GM21390 (cell line): ENCODE measurements around the gene KIF21B.
"Not testable (repeated sequence)": the region's sequence is repeated elsewhere in the genome, so short reads cannot be mapped to it uniquely, and the experiment has no call there.

Source experiments
- ATAC-seq: cut with Tn5 transposase; IDR thresholded peaks from one replicate; pipeline ENCODE4 v1.9.1; 2021; ENCODE audit not compliant: unreplicated experiment

KIF21B gene

DNA sequence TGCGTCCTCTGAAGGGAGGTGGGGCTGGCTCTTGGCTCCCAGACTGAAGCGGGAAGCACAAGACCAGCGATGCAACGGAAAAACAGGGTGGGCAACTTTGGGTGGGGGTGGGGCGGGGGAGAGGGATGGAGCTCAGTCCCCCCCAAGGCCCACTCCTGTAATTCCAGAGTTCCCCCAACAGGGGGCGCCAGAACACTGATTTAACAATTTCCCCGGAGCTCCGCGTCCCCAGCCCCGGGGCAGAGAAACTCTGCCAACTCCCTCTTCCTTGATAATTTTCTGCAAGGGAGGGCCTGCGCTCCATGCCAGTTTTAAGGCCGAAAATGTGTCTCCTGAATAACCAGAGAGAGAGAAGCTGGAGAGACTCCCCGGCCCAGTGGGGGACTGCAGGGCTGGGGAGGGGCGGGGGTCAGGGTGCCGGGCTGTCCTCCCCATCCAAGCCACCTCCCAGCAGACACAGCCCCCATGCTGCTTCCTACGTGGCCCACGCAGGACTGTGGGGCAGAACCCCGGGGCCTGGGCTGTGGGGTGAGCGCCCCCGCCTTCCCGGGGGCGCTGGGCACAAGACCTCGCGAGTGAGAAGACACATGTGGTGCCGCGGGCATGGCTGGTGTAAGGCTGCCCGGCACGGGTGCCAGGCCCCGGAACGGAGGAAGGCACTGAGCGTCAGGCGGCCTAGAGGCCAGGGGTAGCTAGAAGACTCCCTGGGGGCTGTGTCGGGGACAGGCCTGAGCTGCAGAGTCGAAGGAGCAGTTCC lies 51.4 kb downstream of the KIF21B start:
- ATAC-seq: no peak

GRCh38 chr1:200971428-200971903 lies 52.0 kb downstream of the KIF21B start:
- ATAC-seq: no peak

DNA sequence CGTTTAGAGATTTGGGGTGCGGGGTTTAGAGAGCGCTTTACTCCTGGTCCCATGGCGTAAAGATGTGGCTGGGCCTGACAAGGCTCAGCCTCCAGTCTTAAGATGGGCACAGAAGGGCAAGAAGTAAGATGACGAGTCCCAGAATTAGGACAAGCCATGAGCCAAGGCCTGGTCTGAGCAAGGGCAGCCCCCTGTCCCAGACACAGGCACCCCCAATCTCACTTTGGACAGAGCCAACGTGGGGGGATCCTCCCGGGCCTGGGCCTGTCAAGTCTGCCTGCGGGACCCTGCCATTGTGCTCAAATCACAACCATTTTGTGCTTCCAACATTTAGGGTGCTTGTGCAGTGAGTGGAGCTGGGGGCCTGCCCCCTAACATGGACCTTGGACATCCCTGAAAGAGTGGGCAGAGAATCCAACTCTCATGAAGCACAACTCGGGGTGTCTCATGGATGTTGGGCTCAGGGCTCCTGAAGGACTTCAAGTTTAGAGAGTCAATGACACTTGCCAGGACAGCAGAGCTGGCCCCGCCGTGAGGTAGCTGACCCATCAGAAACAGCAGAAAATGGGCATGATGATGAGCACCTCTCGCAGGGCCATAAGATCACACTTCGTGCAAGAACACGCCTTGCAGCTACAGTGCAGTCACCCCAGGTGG lies 52.6 kb downstream of the KIF21B start:
- no peak for ATAC-seq

DNA sequence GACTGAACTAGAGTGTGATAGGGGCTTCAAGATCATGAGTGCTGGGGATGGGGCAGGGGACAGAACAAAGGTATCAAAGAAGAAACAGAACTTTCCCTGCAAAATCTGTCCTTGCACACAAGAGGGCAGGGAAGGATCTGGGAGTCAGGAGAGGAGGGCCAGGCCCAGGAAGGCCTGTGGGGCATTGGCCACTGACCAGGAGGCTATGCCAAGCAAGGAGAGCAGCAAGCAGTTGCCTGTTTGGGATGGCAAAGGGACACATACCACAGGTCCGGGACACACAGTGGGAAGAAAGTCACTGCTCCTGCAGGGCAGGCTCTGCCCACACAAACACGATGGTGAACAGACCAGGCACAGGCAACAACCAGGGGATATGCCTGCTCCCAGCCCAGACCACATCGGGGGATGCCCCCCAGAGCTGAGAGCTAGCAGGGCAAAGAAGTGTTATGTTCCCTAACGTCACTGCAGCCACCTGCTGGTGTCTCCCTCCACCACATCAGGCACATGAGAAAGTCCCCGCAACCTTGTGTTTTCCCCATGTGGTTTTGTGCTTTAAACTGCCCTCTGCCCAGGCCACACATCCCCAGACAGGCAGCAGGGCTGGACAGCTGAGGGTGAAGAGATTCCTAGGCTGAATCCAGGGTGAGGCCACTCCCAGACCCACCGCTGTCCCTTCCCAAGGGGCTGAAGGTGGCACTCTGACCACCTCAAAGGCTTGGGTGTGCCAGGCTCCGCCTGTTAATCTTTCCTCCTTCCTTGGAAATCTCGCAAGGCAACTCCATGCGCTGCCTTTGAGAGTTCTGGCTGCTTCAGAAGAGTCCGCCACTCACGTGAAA lies 53.6 kb downstream of the KIF21B start:
- peak; percentile 76 for ATAC-seq

DNA sequence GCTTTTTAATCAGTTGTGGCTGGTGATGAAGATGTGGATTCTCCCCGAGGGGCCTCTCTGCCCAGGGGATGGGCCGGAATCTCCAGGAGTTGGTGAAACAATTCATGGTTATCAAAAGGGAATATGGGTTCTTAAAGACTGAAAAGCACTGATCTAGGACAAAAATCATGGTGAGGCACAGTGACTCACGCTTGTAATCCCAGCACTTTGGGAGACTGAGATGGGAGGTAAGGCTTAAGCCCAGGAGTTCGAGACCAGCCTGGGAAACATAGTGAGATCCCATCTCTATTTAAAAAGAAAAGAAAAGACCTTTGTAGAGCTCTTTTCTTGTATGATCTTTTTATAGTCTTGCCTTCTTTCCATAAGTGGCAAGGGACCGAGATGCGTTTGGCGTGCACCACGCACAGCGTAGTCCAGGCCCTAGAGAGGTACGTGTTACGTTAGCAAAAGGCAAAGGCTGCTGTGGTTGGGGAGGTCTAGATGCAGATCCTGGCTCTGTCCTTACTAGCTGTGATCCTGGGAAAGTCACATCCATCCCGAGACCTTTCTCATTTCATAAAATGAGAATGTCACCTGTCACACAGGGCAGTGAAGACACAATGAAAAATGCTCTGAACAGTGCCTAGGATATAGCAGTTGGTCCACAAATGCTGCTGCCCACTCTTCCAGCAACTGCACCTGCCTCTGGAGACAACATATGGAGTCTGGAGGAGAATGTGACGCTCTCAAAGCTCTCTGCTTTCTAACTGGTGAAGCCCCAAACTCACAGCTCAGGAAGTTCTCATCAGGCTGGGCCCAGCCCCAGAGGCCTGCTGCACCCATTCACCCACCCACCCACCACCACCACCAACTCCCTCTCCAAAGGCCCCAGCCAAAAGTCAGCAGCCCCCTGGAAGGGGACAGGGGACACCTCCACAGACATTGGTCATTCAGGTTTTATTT lies 54.8 kb downstream of the KIF21B start:
- ATAC-seq: no peak

DNA sequence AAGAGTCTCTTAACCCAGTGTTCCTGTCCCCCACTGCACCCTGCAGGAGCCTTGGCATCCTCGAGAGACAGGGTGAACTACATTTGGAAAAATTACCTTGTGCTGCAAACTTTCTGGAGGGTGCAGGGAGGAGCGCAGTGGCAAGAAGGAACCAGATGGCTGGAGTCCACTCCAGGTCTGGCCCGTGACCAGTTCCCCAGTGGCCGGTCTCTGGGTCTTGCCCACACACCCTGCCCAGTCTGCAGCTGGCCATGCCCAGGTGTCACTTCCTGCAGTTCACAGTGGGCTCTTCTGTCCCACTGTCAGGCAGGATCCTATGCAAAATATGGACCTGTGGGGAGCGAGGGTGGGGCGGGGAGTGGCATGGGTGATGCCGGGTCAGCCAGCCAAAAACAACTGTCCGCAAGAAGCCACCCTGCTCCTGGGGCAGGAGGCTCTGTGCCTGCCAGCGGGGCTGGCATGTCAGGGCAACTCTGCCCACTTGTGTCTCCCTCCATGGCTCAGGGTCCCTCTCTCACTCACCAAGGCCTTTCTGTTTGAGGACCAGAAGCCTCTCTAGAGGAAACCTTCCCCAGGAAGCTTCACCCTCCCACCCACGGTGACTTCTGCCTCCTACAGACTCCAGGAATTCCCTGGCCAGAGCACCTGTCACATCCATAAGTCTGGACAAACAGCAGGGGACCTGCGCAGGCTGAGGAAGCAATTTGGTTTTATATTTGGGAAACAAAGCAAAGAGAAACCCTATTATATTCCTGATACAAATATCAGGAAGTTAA lies 55.6 kb downstream of the KIF21B start:
- ATAC-seq: no peak

GRCh38 chr1:200966934-200967333 lies 56.6 kb downstream of the KIF21B start:
- ATAC-seq: no peak

DNA sequence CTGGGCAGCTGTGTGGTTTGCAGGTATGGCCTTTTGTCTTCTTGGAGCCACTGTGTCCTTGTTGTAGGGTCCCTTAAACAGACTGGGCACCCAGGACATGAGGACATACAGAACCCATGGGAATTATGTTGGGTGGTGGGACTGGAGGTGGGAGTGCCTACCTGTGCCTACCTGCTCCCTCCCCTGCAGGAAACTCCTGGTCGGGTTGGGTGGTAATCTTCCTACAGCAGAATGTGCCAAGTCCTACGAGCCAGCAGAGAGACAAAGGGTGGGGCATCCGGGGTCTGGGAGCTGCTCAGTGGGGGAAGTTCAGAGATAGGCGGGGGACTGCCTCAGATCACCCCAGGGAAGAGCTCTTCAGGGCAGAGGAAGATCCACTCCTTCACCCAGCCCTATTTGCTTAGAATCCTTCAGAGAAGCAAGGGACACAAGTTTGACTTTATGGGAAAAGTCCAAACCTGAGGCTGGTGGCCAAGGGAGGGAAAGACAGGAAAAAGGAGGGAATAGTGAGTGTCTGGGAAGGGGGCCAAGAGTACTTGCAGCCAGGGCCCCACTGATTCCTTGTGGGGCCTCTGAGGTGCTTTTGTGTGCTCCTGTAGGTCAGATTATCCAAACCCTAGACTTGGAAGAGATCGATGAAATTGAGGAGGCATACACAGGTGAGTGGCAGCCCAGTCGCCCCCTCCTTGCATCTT lies 58.3 kb downstream of the KIF21B start:
- no peak for ATAC-seq

DNA sequence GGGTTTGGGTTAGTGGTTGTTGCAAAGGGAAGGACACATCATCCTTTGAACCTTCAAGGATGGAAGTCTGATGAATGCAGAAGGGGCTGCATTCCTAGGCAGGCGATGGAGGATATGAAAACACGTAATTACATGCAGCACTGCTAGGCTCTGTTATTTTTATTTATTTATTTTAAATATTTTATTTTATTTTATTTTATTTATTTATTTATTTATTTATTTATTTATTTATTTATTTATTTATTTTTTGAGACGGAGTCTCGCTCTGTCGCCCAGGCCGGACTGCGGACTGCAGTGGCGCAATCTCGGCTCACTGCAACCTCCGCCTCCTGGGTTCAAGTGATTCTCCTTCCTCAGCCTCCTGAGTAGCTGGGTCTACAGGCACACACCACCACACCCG lies 59.6 kb downstream of the KIF21B start:
- not testable (repeated sequence) for ATAC-seq

- ATAC-seq: no peak
These were observed 60.4 kb downstream of the KIF21B start for GRCh38 chr1:200963076-200963475.

- ATAC-seq: no peak
These were observed 60.9 kb downstream of the KIF21B start for GRCh38 chr1:200962631-200963030.

DNA sequence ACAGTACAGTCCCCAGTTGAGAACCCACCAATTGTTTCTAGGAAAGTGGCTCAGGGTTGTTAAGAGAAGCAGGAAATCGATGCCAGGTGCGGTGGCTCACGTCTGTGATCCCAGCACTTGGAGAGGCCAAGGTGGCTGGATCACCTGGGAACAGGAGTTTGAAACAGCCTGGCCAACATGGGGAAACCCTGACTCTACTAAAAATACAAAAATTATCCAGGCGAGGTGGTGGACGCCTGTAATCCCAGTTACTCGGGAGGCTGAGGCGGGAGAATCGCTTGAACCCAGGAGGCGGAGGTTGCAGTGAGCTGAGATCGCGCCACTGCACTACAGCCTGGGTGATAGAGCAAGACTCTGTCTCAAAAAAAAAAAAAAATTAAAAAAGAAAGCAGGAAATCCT lies 61.4 kb downstream of the KIF21B start:
- not testable (repeated sequence) for ATAC-seq

- no peak for ATAC-seq
These were observed 62.6 kb downstream of the KIF21B start for GRCh38 chr1:200960948-200961340.

DNA sequence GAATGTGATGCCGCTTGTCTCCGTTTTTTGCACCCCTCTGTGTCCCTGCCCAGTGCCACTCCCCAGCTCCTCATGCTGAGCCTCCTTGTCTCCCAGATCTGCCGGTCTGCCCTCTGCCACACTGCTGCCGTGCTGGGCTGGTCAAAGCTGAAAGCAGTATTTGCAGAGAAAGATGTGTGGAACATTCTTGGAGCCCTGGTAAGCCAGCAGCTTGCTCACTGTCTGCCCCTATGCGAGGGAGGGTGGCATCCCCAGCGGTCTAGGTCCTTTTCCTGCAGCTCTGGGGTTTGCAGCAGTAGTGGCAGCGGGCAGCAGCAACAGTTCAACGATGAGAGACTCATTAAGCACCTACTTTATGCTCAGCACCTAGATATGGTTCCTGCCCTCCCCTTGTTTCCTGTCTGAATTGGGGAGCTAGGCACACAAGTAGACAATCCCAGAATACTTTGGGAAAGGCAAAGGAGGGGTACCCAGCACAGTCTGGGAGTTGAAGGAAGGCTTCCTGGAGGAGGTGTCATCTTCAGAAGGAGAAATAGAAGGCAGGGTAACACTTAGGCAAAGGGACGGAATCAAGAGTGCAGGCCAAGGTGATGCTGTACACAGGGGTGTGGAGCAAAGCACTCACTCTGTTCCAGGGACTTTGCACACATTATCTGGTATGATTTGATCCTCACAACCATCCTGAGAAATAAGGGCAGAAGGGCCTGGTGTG lies 63.1 kb downstream of the KIF21B start:
- no peak for ATAC-seq

DNA sequence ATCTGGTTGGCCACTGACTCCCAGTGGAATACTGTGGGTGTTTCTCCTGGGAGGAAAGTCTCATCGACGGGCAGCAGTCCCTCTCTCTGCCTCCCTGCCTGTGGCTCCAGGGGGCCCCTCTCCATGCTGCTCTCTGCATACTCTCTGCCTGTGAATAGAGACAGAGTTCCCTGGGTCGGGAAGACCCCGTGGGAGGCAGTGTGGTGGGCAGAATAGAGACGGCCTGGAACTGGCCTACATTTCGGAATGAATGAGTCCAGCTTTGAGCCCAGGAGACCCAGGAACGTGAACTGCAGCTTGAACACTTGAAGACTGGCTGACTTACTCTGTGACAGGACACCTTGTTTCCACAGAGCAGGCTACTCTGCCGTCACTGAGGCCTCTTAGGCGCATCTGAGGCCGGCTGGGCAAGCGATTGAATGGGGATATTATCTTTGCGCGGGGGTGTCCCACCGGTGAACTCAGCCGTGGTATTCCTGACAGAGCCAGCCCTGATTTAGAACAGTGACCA lies 64.0 kb downstream of the KIF21B start:
- ATAC-seq: no peak

DNA sequence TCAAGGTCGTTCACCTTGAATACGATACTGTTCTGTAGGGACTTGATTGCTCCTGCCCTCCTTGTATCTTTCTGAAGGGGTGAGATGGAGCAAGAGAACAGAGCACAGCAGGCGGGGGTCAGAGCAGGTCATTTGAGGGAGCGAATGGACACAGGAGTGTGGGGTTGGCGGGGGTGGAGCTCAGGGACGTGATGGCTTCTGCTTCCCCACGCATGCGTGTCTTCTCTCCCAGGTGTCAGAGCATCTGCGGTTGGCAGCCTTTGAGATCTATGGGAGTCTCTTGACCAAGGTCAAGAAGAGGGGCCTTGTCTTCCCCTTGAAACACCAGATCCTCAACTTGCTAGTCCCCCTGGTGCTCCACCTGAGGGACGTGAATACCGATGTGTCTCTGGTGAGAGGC lies 64.9 kb downstream of the KIF21B start:
- ATAC-seq: no peak

DNA sequence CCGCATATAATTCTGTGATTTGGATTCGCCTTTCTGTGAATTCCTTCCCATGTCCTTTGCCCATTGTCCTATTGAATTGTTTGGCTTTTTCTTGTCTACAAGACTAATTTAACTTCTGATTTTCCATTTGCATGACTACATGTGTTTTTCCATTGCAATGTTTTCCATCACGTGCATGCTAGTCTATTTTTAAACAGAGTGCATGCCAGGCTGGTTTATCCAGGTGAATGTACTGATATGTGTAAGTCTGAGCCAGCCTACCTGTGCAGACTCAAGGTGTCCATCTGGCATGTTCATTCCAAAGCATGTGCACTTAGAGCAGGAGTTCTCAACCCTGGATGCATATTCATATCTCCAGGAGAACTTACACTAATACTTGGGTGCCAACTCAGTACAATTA lies 69.1 kb downstream of the KIF21B start:
- ATAC-seq: no peak

GRCh38 chr1:200951016-200951415 lies 72.5 kb downstream of the KIF21B start:
- ATAC-seq: no peak
